LHCN-M2 (cell line): ENCODE results near the gene LCE1D. TPM values are rescaled to one million over a fixed set of nuclear protein-coding genes. Genes with fewer than 3 reads are reported as not detected.

Source experiments
- DNase-seq: peaks from one replicate; pipeline ENCODE4 v3.0.0-alpha.2; 2012; ENCODE audit warnings: low read depth
- polyA plus RNA-seq: library from polyadenylated mRNA; unstranded; fragments of >200 nt; gene quantifications from one replicate; pipeline ENCODE4 v1.2.1, GENCODE V29; 2012; ENCODE audit warnings: missing spikeins
- total RNA-seq: library from RNA; depleted of rRNA; stranded (reverse); fragments of >200 nt; gene quantifications from 2 replicates; pipeline ENCODE4 v1.2.3, GENCODE V29; 2014; rRNA removed

LCE1D gene
- not detected in 2 replicates for total RNA-seq
- not detected for polyA plus RNA-seq

- DNase-seq, result no peak
Observed at GRCh38 chr1:152796421-152796820, at the start of gene LCE1D. TSS of gene LCE1D (plus strand) at chr1:152796721. CDS start at chr1:152797795, 1,074 bp downstream.

DNA sequence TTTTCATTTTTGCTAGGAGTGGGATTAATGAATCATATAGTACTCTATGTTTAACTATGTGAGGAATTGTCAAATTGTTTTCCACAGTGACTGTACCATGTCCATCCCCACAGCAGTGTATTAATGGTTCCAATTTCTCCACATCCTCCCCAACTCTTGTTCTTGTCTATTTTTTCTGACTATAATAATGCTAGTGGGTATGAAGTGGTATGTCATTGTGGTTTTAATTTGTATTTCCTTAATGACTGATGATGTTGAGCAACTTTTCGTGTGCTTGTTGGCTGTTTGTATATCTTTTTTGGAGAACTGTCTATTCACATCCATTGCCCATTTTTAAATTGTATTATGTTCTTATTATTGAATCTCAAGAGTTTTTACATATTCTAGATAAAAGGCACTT, 48.7 kb upstream of the LCE1D start:
- peak; percentile 13 for DNase-seq

GRCh38 chr1:152752225-152752624, 44.3 kb upstream of the LCE1D start:
- DNase-seq, result peak; percentile 73

GRCh38 chr1:152753586-152753985, 42.9 kb upstream of the LCE1D start:
- no peak for DNase-seq

GRCh38 chr1:152756872-152757271, 39.6 kb upstream of the LCE1D start:
- DNase-seq, result peak; percentile 23

DNA sequence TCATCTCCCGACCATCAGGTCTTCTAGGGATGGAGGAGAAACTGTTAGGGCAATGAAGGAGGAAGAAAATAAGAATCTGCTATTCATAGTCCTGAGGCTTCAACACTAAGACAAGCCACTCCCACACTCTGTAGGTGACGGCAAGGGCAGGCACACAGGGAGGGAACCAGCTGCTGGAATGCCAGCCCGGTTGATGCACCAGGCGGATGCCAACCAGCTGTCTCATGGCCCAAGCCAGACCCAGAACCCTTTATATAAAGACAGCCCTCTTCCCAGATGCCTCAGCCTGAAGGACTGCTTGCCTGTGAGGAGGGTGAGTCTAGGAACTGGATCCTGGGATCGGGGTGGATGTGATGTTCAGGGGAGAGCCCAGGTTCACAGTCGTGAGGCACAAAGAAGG, 38.8 kb upstream of the LCE1D start, which contains the start of gene KPRP:
TSS of gene KPRP (plus strand) at position 279 of the 400 bp plus-strand sequence. CDS start 1,564 bp downstream, outside the sequence.
- peak; percentile 25 for DNase-seq

DNA sequence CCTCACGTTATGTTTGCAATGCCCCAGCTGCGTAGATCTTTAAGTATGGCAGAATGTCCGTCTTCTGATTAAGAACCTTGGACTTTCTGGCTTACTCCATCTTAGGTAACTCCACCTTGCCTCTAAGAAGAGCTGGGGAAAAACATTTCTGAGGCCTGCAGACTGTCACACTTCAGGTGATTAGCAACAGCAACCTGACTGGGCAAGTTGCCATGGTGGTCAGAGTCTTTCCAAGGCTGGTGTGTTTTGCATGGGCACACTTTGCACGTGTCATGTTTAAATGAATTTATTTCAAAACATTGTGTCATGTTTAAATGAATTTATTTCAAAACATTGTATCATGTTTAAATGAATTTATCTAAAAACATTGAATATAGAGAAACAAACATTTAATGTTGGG, 37.9 kb upstream of the LCE1D start:
- DNase-seq, result no peak

GRCh38 chr1:152759453-152760173, 36.9 kb upstream of the LCE1D start:
- no peak for DNase-seq

- DNase-seq, result no peak
Observed at GRCh38 chr1:152760551-152761190, 35.9 kb upstream of the LCE1D start.

GRCh38 chr1:152761609-152762213, 34.8 kb upstream of the LCE1D start:
- no peak for DNase-seq

GRCh38 chr1:152768847-152769533, 27.5 kb upstream of the LCE1D start:
- no peak for DNase-seq

GRCh38 chr1:152770411-152770810, 26.1 kb upstream of the LCE1D start:
- no peak for DNase-seq

- no peak for DNase-seq
Observed at GRCh38 chr1:152774875-152775274, 21.6 kb upstream of the LCE1D start, which contains the start of gene LCE1F. TSS of gene LCE1F (plus strand) at chr1:152775140. CDS start at chr1:152776372, 1,232 bp downstream.

GRCh38 chr1:152776361-152776760, 20.2 kb upstream of the LCE1D start:
- no peak for DNase-seq

GRCh38 chr1:152777510-152778137, 18.9 kb upstream of the LCE1D start:
- DNase-seq, result peak; percentile 27

- no peak for DNase-seq
Observed at GRCh38 chr1:152783095-152783494, 13.4 kb upstream of the LCE1D start.

GRCh38 chr1:152786077-152786476, 10.4 kb upstream of the LCE1D start, which contains the start of gene LCE1E:
TSS of gene LCE1E (plus strand) at chr1:152786257. CDS start at chr1:152787300, 1,043 bp downstream.
- DNase-seq, result no peak

- DNase-seq, result no peak
Observed at GRCh38 chr1:152795686-152796085, 835 bp upstream of the LCE1D start.

DNA sequence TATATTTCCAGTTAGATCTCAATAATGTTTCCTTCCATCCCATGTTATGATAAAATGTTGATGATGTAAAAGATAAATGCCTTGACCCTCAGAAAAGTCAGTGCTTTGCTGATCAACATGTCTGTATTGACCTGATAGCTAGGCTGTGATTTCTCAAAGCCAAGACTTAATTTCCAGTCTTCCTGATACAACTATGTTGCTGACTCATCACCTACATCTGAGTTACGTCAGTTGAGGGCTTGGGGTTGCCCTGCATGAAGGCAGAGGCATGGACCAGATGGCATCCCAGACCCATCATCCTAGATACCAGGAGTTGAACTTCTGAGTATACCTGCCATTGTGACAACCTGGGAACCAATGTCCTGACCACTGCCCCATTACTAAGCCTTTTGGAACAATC, 4.8 kb downstream of the LCE1D start:
- no peak for DNase-seq

DNA sequence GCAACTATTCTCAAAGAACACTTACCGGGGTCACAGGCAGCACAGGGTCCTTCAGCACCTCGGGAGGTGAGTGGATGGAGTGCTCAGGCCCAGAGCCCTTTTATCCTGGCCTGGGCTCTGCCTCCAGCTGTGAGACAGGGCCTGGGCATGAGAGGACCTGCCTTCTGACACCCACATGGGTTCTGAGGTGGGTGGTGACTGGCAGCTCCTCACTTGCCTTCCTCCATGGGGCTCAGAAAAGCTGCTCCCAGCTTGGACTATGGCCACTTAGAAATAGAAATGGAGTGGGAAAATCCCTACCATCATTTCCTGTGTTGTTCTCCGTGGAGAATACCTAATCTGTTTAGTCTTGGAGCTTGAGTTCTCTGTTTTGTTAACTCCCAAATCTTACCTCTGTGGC, 10.1 kb downstream of the LCE1D start, which contains the start of gene LCE1C:
TSS of gene LCE1C (minus strand) at position 76 of the 400 bp plus-strand sequence. CDS start 1,173 bp downstream, outside the sequence.
- DNase-seq, result no peak

DNA sequence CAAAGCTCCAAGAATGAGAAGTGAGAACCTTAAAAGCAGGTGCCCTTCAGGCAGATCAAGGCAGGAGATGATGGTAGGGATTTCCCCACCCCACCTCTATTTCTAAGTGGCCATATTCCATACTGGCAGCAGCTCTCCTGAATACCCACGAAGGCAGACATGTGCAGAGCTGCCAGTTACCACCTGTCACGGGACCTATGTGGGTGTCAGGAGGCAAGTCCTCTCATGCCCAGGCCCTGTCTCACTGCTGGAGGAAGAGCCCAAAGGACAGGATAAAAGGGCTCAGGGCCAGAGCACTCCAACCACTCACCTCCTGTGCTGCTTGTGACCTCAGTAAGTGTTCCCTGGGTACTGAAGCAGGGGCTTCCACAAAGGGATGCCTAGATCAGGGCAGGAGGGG, 14.5 kb downstream of the LCE1D start:
- DNase-seq, result no peak
